Hepatocyte (in vitro differentiated cells): Measurements from ENCODE around the gene TCN2. TPM values are rescaled to one million over a fixed set of nuclear protein-coding genes. Genes with fewer than 3 reads are reported as not detected.

Source experiments
- DNase-seq: peaks from one replicate; pipeline ENCODE4 v3.0.0-alpha.2; 2016; ENCODE audit warnings: low spot score
- H2AFZ ChIP-seq: fragments of 200-600 bp; sonication (generic); 2 replicates; pipeline ENCODE4 v1.6.0; 2016; ENCODE audit warnings: antibody characterized with exemption, mild to moderate bottlenecking
- H3K27ac ChIP-seq: fragments of 200-600 bp; sonication (generic); 2 replicates; pipeline ENCODE4 v1.5.1; 2016; ENCODE audit warnings: mild to moderate bottlenecking
- H3K27me3 ChIP-seq: fragments of 200-600 bp; sonication (generic); 2 replicates; pipeline ENCODE4 v1.6.1; 2016
- H3K36me3 ChIP-seq: fragments of 200-600 bp; sonication (generic); replicated peaks from 2 replicates; pipeline ENCODE4 v1.5.1; 2016; ENCODE audit warnings: low read depth; ENCODE audit not compliant: insufficient read depth
- H3K4me1 ChIP-seq: fragments of 200-600 bp; sonication (generic); 2 replicates; pipeline ENCODE4 v1.5.1; 2016; ENCODE audit warnings: mild to moderate bottlenecking, moderate library complexity; ENCODE audit not compliant: insufficient read depth
- H3K4me2 ChIP-seq: fragments of 200-600 bp; sonication (generic); 2 replicates; pipeline ENCODE4 v1.6.0; 2016
- H3K4me3 ChIP-seq: fragments of 200-600 bp; sonication (generic); 2 replicates; pipeline ENCODE4 v1.5.1; 2016; ENCODE audit warnings: mild to moderate bottlenecking
- H3K79me2 ChIP-seq: fragments of 200-600 bp; sonication (generic); 2 replicates; pipeline ENCODE4 v1.6.0; 2017; ENCODE audit warnings: mild to moderate bottlenecking
- H3K9me2 ChIP-seq: fragments of 200-600 bp; sonication (generic); replicated peaks from 2 replicates; pipeline ENCODE4 v1.6.0; 2017; ENCODE audit warnings: mild to moderate bottlenecking; ENCODE audit not compliant: insufficient read depth
- H3K9me3 ChIP-seq: fragments of 200-600 bp; sonication (generic); 2 replicates; pipeline ENCODE4 v1.5.1; 2016; ENCODE audit warnings: low read depth, mild to moderate bottlenecking
- H4K20me1 ChIP-seq: fragments of 200-600 bp; sonication (generic); 2 replicates; pipeline ENCODE4 v1.6.0; 2016; ENCODE audit warnings: mild to moderate bottlenecking; ENCODE audit not compliant: insufficient read depth, poor library complexity, severe bottlenecking
- CTCF ChIP-seq: fragments of 200-600 bp; sonication (generic); IDR thresholded peaks from 2 replicates; pipeline ENCODE4 v1.5.1; 2016; ENCODE audit warnings: antibody characterized with exemption, mild to moderate bottlenecking; ENCODE audit not compliant: poor library complexity
- EZH2 ChIP-seq: fragments of 200-600 bp; sonication (generic); IDR thresholded peaks from 2 replicates; pipeline ENCODE4 v1.6.1; 2016; ENCODE audit warnings: antibody characterized with exemption, mild to moderate bottlenecking, borderline replicate concordance
- EZH2phosphoT487 ChIP-seq: fragments of 200-600 bp; sonication (generic); IDR thresholded peaks from one replicate; pipeline ENCODE4 v1.6.1; 2018; ENCODE audit warnings: antibody characterized with exemption, mild to moderate bottlenecking, low read depth, moderate library complexity; ENCODE audit not compliant: unreplicated experiment, severe bottlenecking
- WGBS: methylation state at CpG from one replicate; pipeline ENCODE4 v1.1.6; 2016; ENCODE audit warnings: low lambda C conversion rate; ENCODE audit errors: missing lambda C conversion rate; 5-methylcytosine and 5-hydroxymethylcytosine counted together
- polyA plus RNA-seq: library from polyadenylated mRNA; unstranded; fragments of >200 nt; fragmentation: Nextera tagmentation; extraction: Ambion mirVana; gene quantifications from 2 replicates; pipeline ENCODE4 v1.2.1, GENCODE V29; 2016
- total RNA-seq: library from RNA; depleted of rRNA; stranded (reverse); fragments of >200 nt; gene quantifications from 2 replicates; pipeline ENCODE4 v1.2.3, GENCODE V29; 2014

The TCN2 gene
- total and polyA plus RNA-seq, 2 experiments from 2014 or later: 28.8 to 39.3 TPM

GRCh38 chr22:30582788-30583545 is 24.0 kb upstream of the TCN2 start:
- no peak for TF ChIP-seq EZH2phosphoT487
- TF ChIP-seq EZH2: no peak
- H3K9me3 ChIP-seq: no peaks in the 10 kb centered on the region
- H2AFZ ChIP-seq: no peak overlapping the region
- no peak overlapping the region for H3K4me3 ChIP-seq
- no peak overlapping the region for H3K27ac ChIP-seq
- H3K36me3 ChIP-seq: no peaks in the 10 kb centered on the region
- H3K79me2 ChIP-seq: no peaks in the 10 kb centered on the region
- no peaks in the 10 kb centered on the region for H3K27me3 ChIP-seq
- no peak for DNase-seq
- 83% methylated on average over 11 of the region's 13 CpGs for WGBS
- H3K4me2 ChIP-seq: no peak overlapping the region
- no peaks in the 10 kb centered on the region for H3K4me1 ChIP-seq
- no peaks in the 10 kb centered on the region for H3K9me2 ChIP-seq
- no peaks in the 10 kb centered on the region for H4K20me1 ChIP-seq

GRCh38 chr22:30584441-30584840 is 22.5 kb upstream of the TCN2 start:
- Histone ChIP-seq H3K79me2 (no peaks in the 10 kb centered on the region), H3K4me2 (no peak overlapping the region), H4K20me1 (no peaks in the 10 kb centered on the region), H3K9me3 (no peaks in the 10 kb centered on the region), H2AFZ (no peak overlapping the region), H3K27me3 (no peaks in the 10 kb centered on the region), H3K4me3 (no peak overlapping the region), H3K9me2 (no peaks in the 10 kb centered on the region), H3K27ac (no peak overlapping the region), H3K4me1 (no peaks in the 10 kb centered on the region), H3K36me3 (no peaks in the 10 kb centered on the region)
- DNase-seq: no peak
- 95% methylated on average over 15 of the region's 15 CpGs for WGBS
- TF ChIP-seq EZH2 (no peak), EZH2phosphoT487 (no peak), CTCF (no peak)

GRCh38 chr22:30586414-30586813 is 20.6 kb upstream of the TCN2 start:
- no peak for DNase-seq
- peaks cover 8% of the 10 kb centered on the region for H3K4me1 ChIP-seq
- H3K79me2 ChIP-seq: peaks cover 17% of the 10 kb centered on the region
- peaks cover 7% of the 10 kb centered on the region for H4K20me1 ChIP-seq
- H3K4me2 ChIP-seq: no peak overlapping the region
- no peak overlapping the region for H3K27ac ChIP-seq
- no peaks in the 10 kb centered on the region for H3K9me2 ChIP-seq
- TF ChIP-seq CTCF: no peak
- no peaks in the 10 kb centered on the region for H3K27me3 ChIP-seq
- WGBS: 92% methylated on average over 8 of the region's 8 CpGs
- no peak overlapping the region for H2AFZ ChIP-seq
- no peaks in the 10 kb centered on the region for H3K9me3 ChIP-seq
- no peak overlapping the region for H3K4me3 ChIP-seq
- H3K36me3 ChIP-seq: no peaks in the 10 kb centered on the region

DNA sequence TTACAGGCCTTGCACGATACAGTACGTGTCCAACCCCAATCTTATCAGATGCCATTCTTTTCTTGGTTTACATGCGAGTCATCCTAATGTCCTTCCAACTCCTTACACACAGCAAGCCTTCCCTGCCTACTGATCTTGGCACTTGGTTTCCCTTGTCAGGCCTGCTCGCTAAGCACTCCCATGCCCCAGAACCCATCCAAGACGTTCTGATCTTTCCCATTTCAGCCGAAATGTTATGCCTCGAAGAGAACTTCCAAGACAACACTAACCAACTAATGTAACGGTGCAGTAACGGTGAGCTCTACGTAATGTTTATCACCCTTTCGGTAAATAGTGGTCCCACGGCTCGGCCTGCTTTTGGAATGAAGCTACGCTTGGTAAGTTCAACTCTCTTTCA is 15.8 kb upstream of the TCN2 start:
- no peaks in the 10 kb centered on the region for H3K9me2 ChIP-seq
- H3K79me2 ChIP-seq: peaks cover 20% of the 10 kb centered on the region
- H4K20me1 ChIP-seq: peaks cover 7% of the 10 kb centered on the region
- H3K4me2 ChIP-seq: peak overlapping the region; percentile 92
- H3K4me3 ChIP-seq: peak overlapping the region; percentile 62
- peak; percentile 21 for DNase-seq
- H3K36me3 ChIP-seq: no peaks in the 10 kb centered on the region
- 3% methylated on average over 14 of the region's 14 CpGs for WGBS
- H3K9me3 ChIP-seq: no peaks in the 10 kb centered on the region
- H2AFZ ChIP-seq: peak overlapping the region; percentile 2
- no peaks in the 10 kb centered on the region for H3K27me3 ChIP-seq
- H3K27ac ChIP-seq: peak overlapping the region; percentile 82
- TF ChIP-seq EZH2 (no peak), CTCF (no peak), EZH2phosphoT487 (no peak)
- peaks cover 9% of the 10 kb centered on the region for H3K4me1 ChIP-seq
